ENCODE results near the gene SLC4A7.
"Not testable (repeated sequence)": the region's sequence is repeated elsewhere in the genome, so short reads cannot be mapped to it uniquely, and the experiment has no call there.

DNA sequence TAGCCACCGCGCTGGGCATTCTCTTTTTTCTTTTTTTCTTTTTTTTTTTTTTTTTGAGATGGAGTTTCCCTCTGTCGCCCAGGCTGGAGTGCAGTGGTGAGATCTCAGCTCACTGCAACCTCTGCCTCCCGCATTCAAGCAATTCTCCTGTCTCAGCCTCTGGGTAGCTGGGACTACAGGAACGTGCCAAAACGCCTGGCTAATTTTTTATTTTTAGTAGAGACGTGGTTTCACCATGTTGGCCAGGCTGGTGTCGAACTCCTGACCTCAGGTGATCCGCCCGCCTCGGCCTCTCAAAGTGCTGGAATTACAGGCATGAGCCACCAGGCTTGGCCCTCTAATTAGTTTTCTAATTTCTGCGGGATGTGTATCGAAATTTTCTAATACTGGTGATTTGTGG lies 41.2 kb downstream of the SLC4A7 start:
- TF ChIP-seq, protein P1, sequence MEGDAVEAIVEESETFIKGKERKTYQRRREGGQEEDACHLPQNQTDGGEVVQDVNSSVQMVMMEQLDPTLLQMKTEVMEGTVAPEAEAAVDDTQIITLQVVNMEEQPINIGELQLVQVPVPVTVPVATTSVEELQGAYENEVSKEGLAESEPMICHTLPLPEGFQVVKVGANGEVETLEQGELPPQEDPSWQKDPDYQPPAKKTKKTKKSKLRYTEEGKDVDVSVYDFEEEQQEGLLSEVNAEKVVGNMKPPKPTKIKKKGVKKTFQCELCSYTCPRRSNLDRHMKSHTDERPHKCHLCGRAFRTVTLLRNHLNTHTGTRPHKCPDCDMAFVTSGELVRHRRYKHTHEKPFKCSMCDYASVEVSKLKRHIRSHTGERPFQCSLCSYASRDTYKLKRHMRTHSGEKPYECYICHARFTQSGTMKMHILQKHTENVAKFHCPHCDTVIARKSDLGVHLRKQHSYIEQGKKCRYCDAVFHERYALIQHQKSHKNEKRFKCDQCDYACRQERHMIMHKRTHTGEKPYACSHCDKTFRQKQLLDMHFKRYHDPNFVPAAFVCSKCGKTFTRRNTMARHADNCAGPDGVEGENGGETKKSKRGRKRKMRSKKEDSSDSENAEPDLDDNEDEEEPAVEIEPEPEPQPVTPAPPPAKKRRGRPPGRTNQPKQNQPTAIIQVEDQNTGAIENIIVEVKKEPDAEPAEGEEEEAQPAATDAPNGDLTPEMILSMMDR (conservative IDR thresholded peaks at IDR 0.05 in 1 of 2, IDR thresholded peaks at IDR 0.05 in 1 of 2; ENCODE audit: low read depth in 1 of 2, low read length in 2 of 2): not testable (repeated sequence)
- not testable (repeated sequence) for TF ChIP-seq EZH2 (IDR thresholded peaks at IDR 0.05; ENCODE audit: low read length, missing control alignments)
